HepG2 (cell line): Measurements from ENCODE around the gene CDH23.

ENCODE experiments used
- ARID2 ChIP-seq: sonication (generic); formaldehyde crosslinking; IDR thresholded peaks from 2 replicates; pipeline ENCODE4 v1.8.1; 2022; ENCODE audit warnings: mild to moderate bottlenecking, missing genetic modification reagents, borderline replicate concordance
- CEBPG ChIP-seq: IDR thresholded peaks from 2 replicates; pipeline ENCODE4 v1.6.1; 2016
- CTCF ChIP-seq: sonication (generic); formaldehyde crosslinking; IDR thresholded peaks from 2 replicates; pipeline ENCODE4 v1.5.0; 2020; ENCODE audit warnings: mild to moderate bottlenecking, missing genetic modification reagents, moderate library complexity
- NRL ChIP-seq: sonication (generic); formaldehyde crosslinking; IDR thresholded peaks from 2 replicates; pipeline ENCODE4 v1.5.0; 2020; ENCODE audit warnings: missing genetic modification reagents, mild to moderate bottlenecking, moderate library complexity, borderline replicate concordance
- RFX5 ChIP-seq: IDR thresholded peaks from 2 replicates; pipeline ENCODE4 v1.6.1; 2011; ENCODE audit warnings: low read depth, low read length, improper control_type of control experiment
- SP1 ChIP-seq, 2 experiments: fragments of 450-650 bp in 1 of 2; sonication (generic) in 1 of 2; formaldehyde crosslinking in 1 of 2; IDR thresholded peaks; 2 replicates each; pipeline versions ENCODE4 v1.4.0 to v1.6.1; 2016 to 2020; ENCODE audit warnings: missing genetic modification reagents in 1 of 2
- TEAD3 ChIP-seq: optimal IDR thresholded peaks from 2 replicates; pipeline ENCODE3; 2016; ENCODE audit warnings: borderline replicate concordance
- ZBTB33 ChIP-seq: sonication (generic); formaldehyde crosslinking; IDR thresholded peaks from 2 replicates; pipeline ENCODE4 v1.4.0; 2020; ENCODE audit warnings: missing genetic modification reagents
- ZNF280D ChIP-seq: sonication (generic); formaldehyde crosslinking; IDR thresholded peaks from 2 replicates; pipeline ENCODE4 v1.5.1; 2020; ENCODE audit warnings: mild to moderate bottlenecking, missing genetic modification reagents
- ZNF414 ChIP-seq: sonication (generic); formaldehyde crosslinking; IDR thresholded peaks from 2 replicates; pipeline ENCODE4 v1.5.0; 2020; ENCODE audit warnings: missing genetic modification reagents
- ZNF501 ChIP-seq: sonication (generic); formaldehyde crosslinking; IDR thresholded peaks from 2 replicates; pipeline ENCODE4 v1.5.1; 2020; ENCODE audit warnings: mild to moderate bottlenecking, moderate library complexity, missing genetic modification reagents

- no peak for TF ChIP-seq CTCF (CRISPR knock-in tag)
- no peak for TF ChIP-seq ZNF501 (CRISPR knock-in tag)
- TF ChIP-seq ZNF280D, result no peak
- no peak for TF ChIP-seq ZBTB33 (CRISPR knock-in tag)
- no peak for TF ChIP-seq ZNF414 (CRISPR knock-in tag)
- no peak for TF ChIP-seq TEAD3
- TF ChIP-seq SP1 (IDR thresholded peaks at IDR 0.05), result no peak
- no peak for TF ChIP-seq SP1 (CRISPR knock-in tag; IDR thresholded peaks at IDR 0.05)
- TF ChIP-seq ARID2 (CRISPR knock-in tag), result no peak
- no peak for TF ChIP-seq NRL (CRISPR knock-in tag)
- TF ChIP-seq RFX5, result no peak
- TF ChIP-seq CEBPG, result no peak
These were observed 374.1 kb downstream of the CDH23 start for GRCh38 chr10:71770789-71771188.
